ENCODE results near the gene EPB41L3. TPM values are rescaled to one million over a fixed set of nuclear protein-coding genes. Genes with fewer than 3 reads are reported as not detected.

Gene EPB41L3
- total and polyA plus RNA-seq, 2 donors (not counting 1 experiment from before 2014, with no cell fraction given), result 3.1 to 29.9 TPM

GRCh38 chr18:5467671-5468070 lies 76.1 kb downstream of the EPB41L3 start:
- Histone ChIP-seq H2AFZ (ENCODE audit: low read length) (no peak overlapping the region), H3K79me2 (ENCODE audit: control insufficient read depth, insufficient read depth, low read length) (no peaks in the 10 kb centered on the region), H3K9ac (ENCODE audit: insufficient read depth, low read length) (no peak overlapping the region), H3K36me3 (ENCODE audit: control insufficient read depth, insufficient read depth, low read length) (no peaks in the 10 kb centered on the region), H3K27ac (ENCODE audit: insufficient read depth, low read length) (no peak overlapping the region), H3K9me3 (ENCODE audit: control insufficient read depth, insufficient read depth, low read depth, low read length) (no peaks in the 10 kb centered on the region), H3K4me2 (ENCODE audit: extremely low read depth, insufficient read depth, low read length) (no peak overlapping the region), H3K4me1 (ENCODE audit: control insufficient read depth, extremely low read depth, insufficient read depth, low read length) (no peaks in the 10 kb centered on the region), H3K4me3 (replicated peaks in 1 of 4; ENCODE audit: control extremely low read depth in 1 of 4, insufficient read depth in 1 of 4, low read depth in 3 of 4, low read length in 4 of 4) (no peak overlapping the region), H4K20me1 (ENCODE audit: control insufficient read depth, extremely low read depth, insufficient read depth, low read length) (no peaks in the 10 kb centered on the region), H3K27me3 (ENCODE audit: control insufficient read depth, insufficient read depth, low read length) (no peaks in the 10 kb centered on the region)
- DNase-seq (ENCODE audit: low read depth in 2 of 2), result no peak
- TF ChIP-seq, protein P1, sequence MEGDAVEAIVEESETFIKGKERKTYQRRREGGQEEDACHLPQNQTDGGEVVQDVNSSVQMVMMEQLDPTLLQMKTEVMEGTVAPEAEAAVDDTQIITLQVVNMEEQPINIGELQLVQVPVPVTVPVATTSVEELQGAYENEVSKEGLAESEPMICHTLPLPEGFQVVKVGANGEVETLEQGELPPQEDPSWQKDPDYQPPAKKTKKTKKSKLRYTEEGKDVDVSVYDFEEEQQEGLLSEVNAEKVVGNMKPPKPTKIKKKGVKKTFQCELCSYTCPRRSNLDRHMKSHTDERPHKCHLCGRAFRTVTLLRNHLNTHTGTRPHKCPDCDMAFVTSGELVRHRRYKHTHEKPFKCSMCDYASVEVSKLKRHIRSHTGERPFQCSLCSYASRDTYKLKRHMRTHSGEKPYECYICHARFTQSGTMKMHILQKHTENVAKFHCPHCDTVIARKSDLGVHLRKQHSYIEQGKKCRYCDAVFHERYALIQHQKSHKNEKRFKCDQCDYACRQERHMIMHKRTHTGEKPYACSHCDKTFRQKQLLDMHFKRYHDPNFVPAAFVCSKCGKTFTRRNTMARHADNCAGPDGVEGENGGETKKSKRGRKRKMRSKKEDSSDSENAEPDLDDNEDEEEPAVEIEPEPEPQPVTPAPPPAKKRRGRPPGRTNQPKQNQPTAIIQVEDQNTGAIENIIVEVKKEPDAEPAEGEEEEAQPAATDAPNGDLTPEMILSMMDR (conservative IDR thresholded peaks at IDR 0.05 in 1 of 2, IDR thresholded peaks at IDR 0.05 in 1 of 2; ENCODE audit: low read depth in 1 of 2, low read length in 2 of 2), result no peak
- TF ChIP-seq EZH2 (IDR thresholded peaks at IDR 0.05; ENCODE audit: low read length, missing control alignments), result no peak

DNA sequence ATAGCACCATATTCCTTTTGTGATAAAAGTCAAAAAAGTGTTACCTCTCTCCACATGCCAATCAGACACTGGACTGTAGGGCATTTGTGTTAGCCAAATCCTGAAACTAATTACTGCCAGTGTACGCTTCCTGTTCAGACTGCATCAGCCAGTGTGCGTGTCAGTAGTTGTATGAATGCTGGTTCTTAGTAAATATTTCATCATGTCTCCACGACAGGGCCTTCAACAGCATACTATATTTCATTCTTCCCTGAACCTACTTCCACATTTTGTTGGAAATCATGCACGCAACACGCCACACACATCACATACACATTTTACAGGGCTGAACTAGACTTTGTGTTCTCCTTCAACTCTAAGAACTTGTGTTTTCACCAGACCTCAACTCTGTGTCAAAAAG lies 77.5 kb downstream of the EPB41L3 start:
- no peaks in the 10 kb centered on the region for H3K9me3 ChIP-seq (ENCODE audit: control insufficient read depth, insufficient read depth, low read depth, low read length)
- no peak overlapping the region for H3K4me3 ChIP-seq (replicated peaks in 1 of 4; ENCODE audit: control extremely low read depth in 1 of 4, insufficient read depth in 1 of 4, low read depth in 3 of 4, low read length in 4 of 4)
- no peak overlapping the region for H3K27ac ChIP-seq (ENCODE audit: insufficient read depth, low read length)
- TF ChIP-seq EZH2 (IDR thresholded peaks at IDR 0.05; ENCODE audit: low read length, missing control alignments), result no peak
- TF ChIP-seq, protein P1 (conservative IDR thresholded peaks at IDR 0.05 in 1 of 2, IDR thresholded peaks at IDR 0.05 in 1 of 2; ENCODE audit: low read depth in 1 of 2, low read length in 2 of 2), result no peak
- H3K36me3 ChIP-seq (ENCODE audit: control insufficient read depth, insufficient read depth, low read length), result no peaks in the 10 kb centered on the region
- H3K79me2 ChIP-seq (ENCODE audit: control insufficient read depth, insufficient read depth, low read length), result no peaks in the 10 kb centered on the region
- H3K4me2 ChIP-seq (ENCODE audit: extremely low read depth, insufficient read depth, low read length), result no peak overlapping the region
- no peaks in the 10 kb centered on the region for H3K27me3 ChIP-seq (ENCODE audit: control insufficient read depth, insufficient read depth, low read length)
- no peaks in the 10 kb centered on the region for H3K4me1 ChIP-seq (ENCODE audit: control insufficient read depth, extremely low read depth, insufficient read depth, low read length)
- no peak for DNase-seq (ENCODE audit: low read depth in 2 of 2)
- no peaks in the 10 kb centered on the region for H4K20me1 ChIP-seq (ENCODE audit: control insufficient read depth, extremely low read depth, insufficient read depth, low read length)
- H3K9ac ChIP-seq (ENCODE audit: insufficient read depth, low read length), result no peak overlapping the region
- H2AFZ ChIP-seq (ENCODE audit: low read length), result no peak overlapping the region

DNA sequence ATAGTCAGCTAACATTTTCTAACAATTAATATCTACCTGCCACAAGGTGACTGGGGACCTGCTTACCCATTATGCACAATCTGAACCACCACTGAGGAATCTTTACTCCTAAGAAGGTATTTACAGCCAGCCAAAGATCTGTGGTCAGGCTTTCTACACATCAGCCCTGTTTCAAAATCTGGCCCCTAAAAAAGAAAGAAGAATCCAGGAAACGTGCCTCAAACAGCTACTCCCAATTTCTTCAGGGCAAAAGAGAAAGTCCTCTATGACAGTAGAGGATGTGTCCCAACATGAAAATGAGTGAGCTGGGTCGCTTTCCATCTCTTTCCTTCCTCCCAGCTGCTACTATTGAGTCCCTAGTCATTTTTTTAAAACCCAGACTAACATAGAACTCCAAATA lies 79.5 kb downstream of the EPB41L3 start:
- no peaks in the 10 kb centered on the region for H3K9me3 ChIP-seq (ENCODE audit: control insufficient read depth, insufficient read depth, low read depth, low read length)
- no peaks in the 10 kb centered on the region for H4K20me1 ChIP-seq (ENCODE audit: control insufficient read depth, extremely low read depth, insufficient read depth, low read length)
- TF ChIP-seq EZH2 (IDR thresholded peaks at IDR 0.05; ENCODE audit: low read length, missing control alignments), result no peak
- TF ChIP-seq, protein P1 (conservative IDR thresholded peaks at IDR 0.05 in 1 of 2, IDR thresholded peaks at IDR 0.05 in 1 of 2; ENCODE audit: low read depth in 1 of 2, low read length in 2 of 2), result no peak
- H3K36me3 ChIP-seq (ENCODE audit: control insufficient read depth, insufficient read depth, low read length), result no peaks in the 10 kb centered on the region
- H2AFZ ChIP-seq (ENCODE audit: low read length), result no peak overlapping the region
- H3K4me2 ChIP-seq (ENCODE audit: extremely low read depth, insufficient read depth, low read length), result no peak overlapping the region
- no peaks in the 10 kb centered on the region for H3K27me3 ChIP-seq (ENCODE audit: control insufficient read depth, insufficient read depth, low read length)
- H3K4me3 ChIP-seq (replicated peaks in 1 of 4; ENCODE audit: control extremely low read depth in 1 of 4, insufficient read depth in 1 of 4, low read depth in 3 of 4, low read length in 4 of 4), result no peak overlapping the region
- no peak for DNase-seq (ENCODE audit: low read depth in 2 of 2)
- no peak overlapping the region for H3K27ac ChIP-seq (ENCODE audit: insufficient read depth, low read length)
- H3K4me1 ChIP-seq (ENCODE audit: control insufficient read depth, extremely low read depth, insufficient read depth, low read length), result no peaks in the 10 kb centered on the region
- H3K9ac ChIP-seq (ENCODE audit: insufficient read depth, low read length), result no peak overlapping the region
- no peaks in the 10 kb centered on the region for H3K79me2 ChIP-seq (ENCODE audit: control insufficient read depth, insufficient read depth, low read length)

All from fibroblast of lung (primary cell).